GM23338 (cell line): Measurements from ENCODE around the gene PPP2R2B. TPM values are rescaled to one million over a fixed set of nuclear protein-coding genes. Genes with fewer than 3 reads are reported as not detected.

Experiments
- ATAC-seq: fragments of 200-7000 bp; cut with Tn5 transposase; 3 replicates; pipeline ENCODE4 v1.9.1; 2020
- DNase-seq: peaks from one replicate; pipeline ENCODE4 v3.0.0-alpha.2; 2015; ENCODE audit warnings: low spot score
- H2AFZ ChIP-seq: fragments of 200-600 bp; sonication (generic); 2 replicates; pipeline ENCODE4 v1.8.0; 2016; ENCODE audit warnings: antibody characterized with exemption, mild to moderate bottlenecking, moderate library complexity
- H3F3A ChIP-seq: fragments of 200-600 bp; sonication (generic); replicated peaks from 2 replicates; pipeline ENCODE4 v1.8.0; 2017; ENCODE audit warnings: antibody characterized with exemption, mixed run types, low read depth
- H3K27ac ChIP-seq: fragments of 200-600 bp; sonication (generic); 2 replicates; pipeline ENCODE4 v1.6.1; 2016; ENCODE audit warnings: low read depth
- H3K27me3 ChIP-seq: fragments of 200-600 bp; sonication (generic); 2 replicates; pipeline ENCODE4 v1.8.0; 2016; ENCODE audit warnings: mild to moderate bottlenecking, mixed run types, moderate library complexity; ENCODE audit not compliant: insufficient read depth
- H3K36me3 ChIP-seq: fragments of 200-600 bp; sonication (generic); 2 replicates; pipeline ENCODE4 v1.8.0; 2016; ENCODE audit warnings: mild to moderate bottlenecking; ENCODE audit not compliant: insufficient read depth
- H3K4me1 ChIP-seq: fragments of 200-600 bp; sonication (generic); 2 replicates; pipeline ENCODE4 v1.8.0; 2016; ENCODE audit warnings: mild to moderate bottlenecking, moderate library complexity; ENCODE audit not compliant: insufficient read depth
- H3K4me2 ChIP-seq: fragments of 200-600 bp; sonication (generic); 2 replicates; pipeline ENCODE4 v1.7.1; 2017; ENCODE audit warnings: mixed run types
- H3K4me3 ChIP-seq: fragments of 200-600 bp; sonication (generic); 2 replicates; pipeline ENCODE4 v1.6.1; 2016; ENCODE audit warnings: mixed run types
- H3K79me2 ChIP-seq: fragments of 200-600 bp; sonication (generic); replicated peaks from 2 replicates; pipeline ENCODE4 v1.8.0; 2017; ENCODE audit warnings: mild to moderate bottlenecking; ENCODE audit not compliant: insufficient read depth
- H3K9me2 ChIP-seq: fragments of 200-600 bp; sonication (generic); 2 replicates; pipeline ENCODE4 v1.8.0; 2017; ENCODE audit not compliant: insufficient read depth
- H4K20me1 ChIP-seq: fragments of 200-600 bp; sonication (generic); replicated peaks from 2 replicates; pipeline ENCODE4 v1.8.0; 2017; ENCODE audit warnings: mild to moderate bottlenecking; ENCODE audit not compliant: insufficient read depth
- H3K27ac Mint-ChIP-seq: 2 replicates; pipeline ENCODE4 v1.8.0; 2020; ENCODE audit warnings: inconsistent platforms, mild to moderate bottlenecking, moderate library complexity, mixed read lengths
- H3K27me3 Mint-ChIP-seq: 3 replicates; pipeline ENCODE4 v1.8.0; 2022; ENCODE audit warnings: low read depth, mild to moderate bottlenecking, moderate library complexity, mixed read lengths, inconsistent platforms; ENCODE audit not compliant: insufficient read depth, poor library complexity
- H3K36me3 Mint-ChIP-seq: 3 replicates; pipeline ENCODE4 v1.8.0; 2021; ENCODE audit warnings: low read depth, mild to moderate bottlenecking, inconsistent platforms, moderate library complexity, mixed read lengths
- H3K4me1 Mint-ChIP-seq: 3 replicates; pipeline ENCODE4 v1.8.0; 2020; ENCODE audit warnings: mild to moderate bottlenecking, inconsistent platforms, mixed read lengths
- H3K4me3 Mint-ChIP-seq: 3 replicates; pipeline ENCODE4 v1.8.0; 2021; ENCODE audit warnings: moderate library complexity, mild to moderate bottlenecking, inconsistent platforms, mixed read lengths
- H3K9me3 Mint-ChIP-seq: 3 replicates; pipeline ENCODE4 v1.8.0; 2020; ENCODE audit warnings: moderate library complexity, mild to moderate bottlenecking, inconsistent platforms, mixed read lengths
- CREB1 ChIP-seq: fragments of 250-450 bp; sonication (Bioruptor Pico); IDR thresholded peaks from 2 replicates; pipeline ENCODE4 v1.5.0; 2020; ENCODE audit warnings: low read depth, mild to moderate bottlenecking, moderate library complexity
- EZH2 ChIP-seq: fragments of 200-600 bp; sonication (generic); IDR thresholded peaks from one replicate; pipeline ENCODE4 v1.8.0; 2017; ENCODE audit warnings: antibody characterized with exemption, mild to moderate bottlenecking, low read depth; ENCODE audit not compliant: unreplicated experiment
- EZH2phosphoT487 ChIP-seq: fragments of 200-600 bp; sonication (generic); IDR thresholded peaks from one replicate; pipeline ENCODE4 v1.8.1; 2018; ENCODE audit warnings: antibody characterized with exemption; ENCODE audit not compliant: unreplicated experiment
- JUNB ChIP-seq: IDR thresholded peaks from one replicate; pipeline ENCODE4 v1.6.1; 2016; ENCODE audit warnings: antibody characterized with exemption; ENCODE audit not compliant: unreplicated experiment
- NANOG ChIP-seq: IDR thresholded peaks from 2 replicates; pipeline ENCODE4 v1.6.1; 2016; ENCODE audit warnings: antibody characterized with exemption, borderline replicate concordance
- POLR2AphosphoS5 ChIP-seq: IDR thresholded peaks from 2 replicates; pipeline ENCODE4 v1.6.1; 2016; ENCODE audit warnings: antibody characterized with exemption, low read depth
- STAT1 ChIP-seq: IDR thresholded peaks from one replicate; pipeline ENCODE4 v1.6.1; 2016; ENCODE audit warnings: antibody characterized with exemption; ENCODE audit not compliant: unreplicated experiment
- ZNF114 ChIP-seq: fragments of 250-450 bp; sonication (Bioruptor Pico); IDR thresholded peaks from 2 replicates; pipeline ENCODE4 v1.5.0; 2020; ENCODE audit warnings: mild to moderate bottlenecking, moderate library complexity
- ZNF331 ChIP-seq: fragments of 250-450 bp; sonication (Bioruptor Pico); IDR thresholded peaks from 2 replicates; pipeline ENCODE4 v1.5.0; 2020; ENCODE audit warnings: low read depth, mild to moderate bottlenecking, moderate library complexity
- polyA plus RNA-seq: library from polyadenylated mRNA; unstranded; fragments of >200 nt; fragmentation: Nextera tagmentation; extraction: Ambion mirVana; gene quantifications from 2 replicates; pipeline ENCODE4 v1.2.1, GENCODE V29; 2016
- total RNA-seq: library from RNA; depleted of rRNA; stranded (reverse); fragments of >200 nt; shearing (Covaris generic); gene quantifications from 2 replicates; pipeline ENCODE4 v1.2.3, GENCODE V29; 2014
- TF ChIP-seq, protein P1 (sequence below): fragments of 250-450 bp; sonication (Bioruptor Pico); IDR thresholded peaks from 2 replicates; pipeline ENCODE4 v1.5.0; 2020; ENCODE audit warnings: mild to moderate bottlenecking, moderate library complexity
- TF ChIP-seq, protein P2 (sequence below): IDR thresholded peaks from 2 replicates; pipeline ENCODE4 v1.6.1; 2016; ENCODE audit warnings: antibody characterized with exemption
- TF ChIP-seq, protein P3 (sequence below), 2 experiments: fragments of 200-600 bp in 1 of 2; sonication (generic) in 1 of 2; conservative IDR thresholded peaks; 2 replicates each; pipeline versions ENCODE4 v1.5.1 to v1.6.1; 2016 to 2017; ENCODE audit warnings: antibody characterized with exemption in 2 of 2, low read depth in 2 of 2, mild to moderate bottlenecking in 2 of 2, moderate library complexity in 1 of 2
- TF ChIP-seq, protein P4 (sequence below): IDR thresholded peaks from one replicate; pipeline ENCODE4 v1.6.1; 2018; ENCODE audit warnings: antibody characterized with exemption; ENCODE audit not compliant: unreplicated experiment

PPP2R2B gene
- total and polyA plus RNA-seq, 2 experiments from 2014 or later = 21.3 to 33.9 TPM

DNA sequence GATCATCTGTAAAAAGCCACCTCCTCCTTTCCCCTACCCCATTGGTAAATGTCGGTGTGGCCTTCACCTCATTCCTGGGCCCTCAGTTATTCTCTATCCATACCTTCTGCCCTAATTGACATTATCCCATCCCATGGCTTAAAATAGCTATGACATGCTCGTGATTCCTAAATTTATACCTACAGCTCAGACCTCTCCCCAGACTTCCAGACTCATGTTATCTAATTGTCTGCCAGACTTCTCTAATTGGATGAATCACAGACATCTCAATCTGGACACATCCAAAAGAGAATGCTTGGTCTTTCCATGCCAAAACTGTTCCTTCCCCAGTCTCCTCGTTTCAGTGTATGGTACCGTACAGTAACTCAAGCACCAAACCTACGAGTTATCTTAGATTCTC, 249.6 kb downstream of the PPP2R2B start:
- ATAC-seq = no peak
- Histone ChIP-seq H2AFZ (no peak overlapping the region), H3F3A (no peaks in the 10 kb centered on the region), H3K4me2 (no peak overlapping the region), H3K4me1 (peaks cover 17% of the 10 kb centered on the region), H3K36me3 (no peaks in the 10 kb centered on the region; the same call in 1 of the 2 replicates), H3K9me2 (peaks cover 3% of the 10 kb centered on the region; the same call in 1 of the 2 replicates), H3K27ac (no peak overlapping the region), H3K79me2 (no peaks in the 10 kb centered on the region), H4K20me1 (no peaks in the 10 kb centered on the region), H3K27me3 (no peaks in the 10 kb centered on the region), H3K4me3 (no peak overlapping the region)
- H3K9me3 Mint-ChIP-seq = peaks cover 8% of the 10 kb centered on the region
- H3K4me1 Mint-ChIP-seq = peaks cover 12% of the 10 kb centered on the region; the same call in 2 of the 3 replicates
- H3K27me3 Mint-ChIP-seq = peaks cover 2% of the 10 kb centered on the region
- DNase-seq = no peak
- H3K4me3 Mint-ChIP-seq = no peak overlapping the region
- peaks cover 18% of the 10 kb centered on the region for H3K36me3 Mint-ChIP-seq
- TF ChIP-seq, protein P1, sequence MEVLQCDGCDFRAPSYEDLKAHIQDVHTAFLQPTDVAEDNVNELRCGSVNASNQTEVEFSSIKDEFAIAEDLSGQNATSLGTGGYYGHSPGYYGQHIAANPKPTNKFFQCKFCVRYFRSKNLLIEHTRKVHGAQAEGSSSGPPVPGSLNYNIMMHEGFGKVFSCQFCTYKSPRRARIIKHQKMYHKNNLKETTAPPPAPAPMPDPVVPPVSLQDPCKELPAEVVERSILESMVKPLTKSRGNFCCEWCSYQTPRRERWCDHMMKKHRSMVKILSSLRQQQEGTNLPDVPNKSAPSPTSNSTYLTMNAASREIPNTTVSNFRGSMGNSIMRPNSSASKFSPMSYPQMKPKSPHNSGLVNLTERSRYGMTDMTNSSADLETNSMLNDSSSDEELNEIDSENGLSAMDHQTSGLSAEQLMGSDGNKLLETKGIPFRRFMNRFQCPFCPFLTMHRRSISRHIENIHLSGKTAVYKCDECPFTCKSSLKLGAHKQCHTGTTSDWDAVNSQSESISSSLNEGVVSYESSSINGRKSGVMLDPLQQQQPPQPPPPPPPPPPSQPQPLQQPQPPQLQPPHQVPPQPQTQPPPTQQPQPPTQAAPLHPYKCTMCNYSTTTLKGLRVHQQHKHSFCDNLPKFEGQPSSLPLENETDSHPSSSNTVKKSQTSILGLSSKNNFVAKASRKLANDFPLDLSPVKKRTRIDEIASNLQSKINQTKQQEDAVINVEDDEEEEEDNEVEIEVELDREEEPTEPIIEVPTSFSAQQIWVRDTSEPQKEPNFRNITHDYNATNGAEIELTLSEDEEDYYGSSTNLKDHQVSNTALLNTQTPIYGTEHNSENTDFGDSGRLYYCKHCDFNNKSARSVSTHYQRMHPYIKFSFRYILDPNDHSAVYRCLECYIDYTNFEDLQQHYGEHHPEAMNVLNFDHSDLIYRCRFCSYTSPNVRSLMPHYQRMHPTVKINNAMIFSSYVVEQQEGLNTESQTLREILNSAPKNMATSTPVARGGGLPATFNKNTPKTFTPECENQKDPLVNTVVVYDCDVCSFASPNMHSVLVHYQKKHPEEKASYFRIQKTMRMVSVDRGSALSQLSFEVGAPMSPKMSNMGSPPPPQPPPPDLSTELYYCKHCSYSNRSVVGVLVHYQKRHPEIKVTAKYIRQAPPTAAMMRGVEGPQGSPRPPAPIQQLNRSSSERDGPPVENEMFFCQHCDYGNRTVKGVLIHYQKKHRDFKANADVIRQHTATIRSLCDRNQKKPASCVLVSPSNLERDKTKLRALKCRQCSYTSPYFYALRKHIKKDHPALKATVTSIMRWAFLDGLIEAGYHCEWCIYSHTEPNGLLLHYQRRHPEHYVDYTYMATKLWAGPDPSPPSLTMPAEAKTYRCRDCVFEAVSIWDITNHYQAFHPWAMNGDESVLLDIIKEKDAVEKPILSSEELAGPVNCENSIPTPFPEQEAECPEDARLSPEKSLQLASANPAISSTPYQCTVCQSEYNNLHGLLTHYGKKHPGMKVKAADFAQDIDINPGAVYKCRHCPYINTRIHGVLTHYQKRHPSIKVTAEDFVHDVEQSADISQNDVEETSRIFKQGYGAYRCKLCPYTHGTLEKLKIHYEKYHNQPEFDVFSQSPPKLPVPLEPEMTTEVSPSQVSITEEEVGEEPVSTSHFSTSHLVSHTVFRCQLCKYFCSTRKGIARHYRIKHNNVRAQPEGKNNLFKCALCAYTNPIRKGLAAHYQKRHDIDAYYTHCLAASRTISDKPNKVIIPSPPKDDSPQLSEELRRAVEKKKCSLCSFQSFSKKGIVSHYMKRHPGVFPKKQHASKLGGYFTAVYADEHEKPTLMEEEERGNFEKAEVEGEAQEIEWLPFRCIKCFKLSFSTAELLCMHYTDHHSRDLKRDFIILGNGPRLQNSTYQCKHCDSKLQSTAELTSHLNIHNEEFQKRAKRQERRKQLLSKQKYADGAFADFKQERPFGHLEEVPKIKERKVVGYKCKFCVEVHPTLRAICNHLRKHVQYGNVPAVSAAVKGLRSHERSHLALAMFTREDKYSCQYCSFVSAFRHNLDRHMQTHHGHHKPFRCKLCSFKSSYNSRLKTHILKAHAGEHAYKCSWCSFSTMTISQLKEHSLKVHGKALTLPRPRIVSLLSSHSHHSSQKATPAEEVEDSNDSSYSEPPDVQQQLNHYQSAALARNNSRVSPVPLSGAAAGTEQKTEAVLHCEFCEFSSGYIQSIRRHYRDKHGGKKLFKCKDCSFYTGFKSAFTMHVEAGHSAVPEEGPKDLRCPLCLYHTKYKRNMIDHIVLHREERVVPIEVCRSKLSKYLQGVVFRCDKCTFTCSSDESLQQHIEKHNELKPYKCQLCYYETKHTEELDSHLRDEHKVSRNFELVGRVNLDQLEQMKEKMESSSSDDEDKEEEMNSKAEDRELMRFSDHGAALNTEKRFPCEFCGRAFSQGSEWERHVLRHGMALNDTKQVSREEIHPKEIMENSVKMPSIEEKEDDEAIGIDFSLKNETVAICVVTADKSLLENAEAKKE (CRISPR knock-in tag) = no peak
- TF ChIP-seq STAT1 (no peak), EZH2 (no peak), EZH2phosphoT487 (no peak), ZNF114 (CRISPR knock-in tag) (no peak), JUNB (no peak), CREB1 (CRISPR knock-in tag) (no peak), ZNF331 (CRISPR knock-in tag) (no peak), NANOG (no peak), POLR2AphosphoS5 (no peak)
- TF ChIP-seq, protein P2, sequence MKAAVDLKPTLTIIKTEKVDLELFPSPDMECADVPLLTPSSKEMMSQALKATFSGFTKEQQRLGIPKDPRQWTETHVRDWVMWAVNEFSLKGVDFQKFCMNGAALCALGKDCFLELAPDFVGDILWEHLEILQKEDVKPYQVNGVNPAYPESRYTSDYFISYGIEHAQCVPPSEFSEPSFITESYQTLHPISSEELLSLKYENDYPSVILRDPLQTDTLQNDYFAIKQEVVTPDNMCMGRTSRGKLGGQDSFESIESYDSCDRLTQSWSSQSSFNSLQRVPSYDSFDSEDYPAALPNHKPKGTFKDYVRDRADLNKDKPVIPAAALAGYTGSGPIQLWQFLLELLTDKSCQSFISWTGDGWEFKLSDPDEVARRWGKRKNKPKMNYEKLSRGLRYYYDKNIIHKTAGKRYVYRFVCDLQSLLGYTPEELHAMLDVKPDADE = no peak
- TF ChIP-seq, protein P3, sequence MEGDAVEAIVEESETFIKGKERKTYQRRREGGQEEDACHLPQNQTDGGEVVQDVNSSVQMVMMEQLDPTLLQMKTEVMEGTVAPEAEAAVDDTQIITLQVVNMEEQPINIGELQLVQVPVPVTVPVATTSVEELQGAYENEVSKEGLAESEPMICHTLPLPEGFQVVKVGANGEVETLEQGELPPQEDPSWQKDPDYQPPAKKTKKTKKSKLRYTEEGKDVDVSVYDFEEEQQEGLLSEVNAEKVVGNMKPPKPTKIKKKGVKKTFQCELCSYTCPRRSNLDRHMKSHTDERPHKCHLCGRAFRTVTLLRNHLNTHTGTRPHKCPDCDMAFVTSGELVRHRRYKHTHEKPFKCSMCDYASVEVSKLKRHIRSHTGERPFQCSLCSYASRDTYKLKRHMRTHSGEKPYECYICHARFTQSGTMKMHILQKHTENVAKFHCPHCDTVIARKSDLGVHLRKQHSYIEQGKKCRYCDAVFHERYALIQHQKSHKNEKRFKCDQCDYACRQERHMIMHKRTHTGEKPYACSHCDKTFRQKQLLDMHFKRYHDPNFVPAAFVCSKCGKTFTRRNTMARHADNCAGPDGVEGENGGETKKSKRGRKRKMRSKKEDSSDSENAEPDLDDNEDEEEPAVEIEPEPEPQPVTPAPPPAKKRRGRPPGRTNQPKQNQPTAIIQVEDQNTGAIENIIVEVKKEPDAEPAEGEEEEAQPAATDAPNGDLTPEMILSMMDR (conservative IDR thresholded peaks at IDR 0.05; ENCODE audit: low read depth in 2 of 2) = no peak
- TF ChIP-seq, protein P4, sequence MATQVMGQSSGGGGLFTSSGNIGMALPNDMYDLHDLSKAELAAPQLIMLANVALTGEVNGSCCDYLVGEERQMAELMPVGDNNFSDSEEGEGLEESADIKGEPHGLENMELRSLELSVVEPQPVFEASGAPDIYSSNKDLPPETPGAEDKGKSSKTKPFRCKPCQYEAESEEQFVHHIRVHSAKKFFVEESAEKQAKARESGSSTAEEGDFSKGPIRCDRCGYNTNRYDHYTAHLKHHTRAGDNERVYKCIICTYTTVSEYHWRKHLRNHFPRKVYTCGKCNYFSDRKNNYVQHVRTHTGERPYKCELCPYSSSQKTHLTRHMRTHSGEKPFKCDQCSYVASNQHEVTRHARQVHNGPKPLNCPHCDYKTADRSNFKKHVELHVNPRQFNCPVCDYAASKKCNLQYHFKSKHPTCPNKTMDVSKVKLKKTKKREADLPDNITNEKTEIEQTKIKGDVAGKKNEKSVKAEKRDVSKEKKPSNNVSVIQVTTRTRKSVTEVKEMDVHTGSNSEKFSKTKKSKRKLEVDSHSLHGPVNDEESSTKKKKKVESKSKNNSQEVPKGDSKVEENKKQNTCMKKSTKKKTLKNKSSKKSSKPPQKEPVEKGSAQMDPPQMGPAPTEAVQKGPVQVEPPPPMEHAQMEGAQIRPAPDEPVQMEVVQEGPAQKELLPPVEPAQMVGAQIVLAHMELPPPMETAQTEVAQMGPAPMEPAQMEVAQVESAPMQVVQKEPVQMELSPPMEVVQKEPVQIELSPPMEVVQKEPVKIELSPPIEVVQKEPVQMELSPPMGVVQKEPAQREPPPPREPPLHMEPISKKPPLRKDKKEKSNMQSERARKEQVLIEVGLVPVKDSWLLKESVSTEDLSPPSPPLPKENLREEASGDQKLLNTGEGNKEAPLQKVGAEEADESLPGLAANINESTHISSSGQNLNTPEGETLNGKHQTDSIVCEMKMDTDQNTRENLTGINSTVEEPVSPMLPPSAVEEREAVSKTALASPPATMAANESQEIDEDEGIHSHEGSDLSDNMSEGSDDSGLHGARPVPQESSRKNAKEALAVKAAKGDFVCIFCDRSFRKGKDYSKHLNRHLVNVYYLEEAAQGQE = no peak
- no peak overlapping the region for H3K27ac Mint-ChIP-seq
